ENCODE results near the gene PDE10A. TPM values are rescaled to one million over a fixed set of nuclear protein-coding genes. Genes with fewer than 3 reads are reported as not detected.

Gene PDE10A
- total RNA-seq, 1 experiment from 2014 or later = 0.31 TPM

DNA sequence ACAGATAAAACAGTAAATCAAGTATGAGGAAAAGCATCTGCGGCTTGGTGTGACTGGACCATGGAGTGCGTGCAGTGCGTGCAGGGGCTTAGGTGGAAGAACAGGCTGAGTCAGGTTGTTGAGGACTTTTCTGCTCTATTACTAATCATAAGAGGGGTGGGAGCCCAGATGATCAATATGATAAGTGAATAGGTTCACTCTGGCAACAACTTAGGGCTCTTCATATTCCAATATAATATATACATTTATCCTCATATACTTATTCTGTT is 56.4 kb downstream of the PDE10A start:
- H2AFZ ChIP-seq (ENCODE audit: low read length) = no peak overlapping the region
- H3K79me2 ChIP-seq (ENCODE audit: insufficient read depth, low read length) = no peaks in the 10 kb centered on the region
- H2BK5ac ChIP-seq (ENCODE audit: insufficient read length, low read length) = no peak overlapping the region
- no peak overlapping the region for H3K4ac ChIP-seq (ENCODE audit: low read depth, low read length)
- TF ChIP-seq, protein P1, sequence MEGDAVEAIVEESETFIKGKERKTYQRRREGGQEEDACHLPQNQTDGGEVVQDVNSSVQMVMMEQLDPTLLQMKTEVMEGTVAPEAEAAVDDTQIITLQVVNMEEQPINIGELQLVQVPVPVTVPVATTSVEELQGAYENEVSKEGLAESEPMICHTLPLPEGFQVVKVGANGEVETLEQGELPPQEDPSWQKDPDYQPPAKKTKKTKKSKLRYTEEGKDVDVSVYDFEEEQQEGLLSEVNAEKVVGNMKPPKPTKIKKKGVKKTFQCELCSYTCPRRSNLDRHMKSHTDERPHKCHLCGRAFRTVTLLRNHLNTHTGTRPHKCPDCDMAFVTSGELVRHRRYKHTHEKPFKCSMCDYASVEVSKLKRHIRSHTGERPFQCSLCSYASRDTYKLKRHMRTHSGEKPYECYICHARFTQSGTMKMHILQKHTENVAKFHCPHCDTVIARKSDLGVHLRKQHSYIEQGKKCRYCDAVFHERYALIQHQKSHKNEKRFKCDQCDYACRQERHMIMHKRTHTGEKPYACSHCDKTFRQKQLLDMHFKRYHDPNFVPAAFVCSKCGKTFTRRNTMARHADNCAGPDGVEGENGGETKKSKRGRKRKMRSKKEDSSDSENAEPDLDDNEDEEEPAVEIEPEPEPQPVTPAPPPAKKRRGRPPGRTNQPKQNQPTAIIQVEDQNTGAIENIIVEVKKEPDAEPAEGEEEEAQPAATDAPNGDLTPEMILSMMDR (conservative IDR thresholded peaks at IDR 0.05) = no peak
- H2AK5ac ChIP-seq (ENCODE audit: insufficient read length, low read length) = no peak overlapping the region
- H3K4me3 Mint-ChIP-seq = no peak overlapping the region
- H3K23ac ChIP-seq (ENCODE audit: insufficient read length, low read depth, low read length) = no peak overlapping the region
- no peaks in the 10 kb centered on the region for H3K4me1 ChIP-seq (ENCODE audit: insufficient read depth, low read length)
- peaks cover 0 to 6% (median 0%) of the 10 kb centered on the region in 3 experiments; a peak in 2 of 7 replicates for H3K36me3 Mint-ChIP-seq (ENCODE audit: insufficient read depth in 1 of 3, low read depth in 3 of 3)
- no peak for DNase-seq
- no peaks in the 10 kb centered on the region for H3K27me3 Mint-ChIP-seq (ENCODE audit: low read depth)
- H3K56ac ChIP-seq (ENCODE audit: insufficient read length, low read depth, low read length) = no peak overlapping the region
- no CpG with 5 or more reads among the region's 3 CpGs for WGBS (ENCODE audit: extremely low coverage, insufficient read length, low lambda C conversion rate)
- H3K23me2 ChIP-seq (ENCODE audit: insufficient read length, low read depth, low read length, poor library complexity, severe bottlenecking) = no peaks in the 10 kb centered on the region
- H2BK120ac ChIP-seq (ENCODE audit: low read depth, low read length, poor library complexity, severe bottlenecking) = no peak overlapping the region
- no peak overlapping the region for H3T11ph ChIP-seq (ENCODE audit: low read length)
- no peak overlapping the region for H3K27ac ChIP-seq (ENCODE audit: insufficient read length, low read depth, low read length)
- no peak overlapping the region for H3K14ac ChIP-seq (ENCODE audit: insufficient read depth, low read length)
- H3K9me3 ChIP-seq (ENCODE audit: control insufficient read depth, low read depth, low read length) = no peaks in the 10 kb centered on the region
- H3K4me2 ChIP-seq (ENCODE audit: insufficient read depth, insufficient read length, low read length) = no peak overlapping the region
- no peak overlapping the region for H4K8ac ChIP-seq (replicated peaks; ENCODE audit: insufficient read length, low read depth, low read length)
- no peak overlapping the region for H4K91ac ChIP-seq (ENCODE audit: insufficient read length, low read depth, low read length)
- H3K27ac Mint-ChIP-seq = no peak overlapping the region
- H2BK12ac ChIP-seq (ENCODE audit: insufficient read length, low read depth, low read length) = no peak overlapping the region
- H3K9me3 Mint-ChIP-seq = peaks cover 3 to 8% of the 10 kb centered on the region in 2 experiments; a peak in 3 of 5 replicates
- H4K5ac ChIP-seq (ENCODE audit: insufficient read length, low read depth, low read length) = no peak overlapping the region
- no peak overlapping the region for H3K18ac ChIP-seq (ENCODE audit: insufficient read length, low read depth, low read length)
- H3K4me1 Mint-ChIP-seq = peaks cover 0 to 4% of the 10 kb centered on the region in 2 experiments; a peak in 2 of 4 replicates
- no peak overlapping the region for H2BK15ac ChIP-seq (ENCODE audit: low read depth, low read length)
- H3K27me3 ChIP-seq (ENCODE audit: insufficient read depth, low read length) = no peaks in the 10 kb centered on the region
- no peaks in the 10 kb centered on the region for H3K79me1 ChIP-seq (ENCODE audit: insufficient read depth, low read depth, low read length, poor library complexity, severe bottlenecking)
- H3K9ac ChIP-seq (ENCODE audit: extremely low read depth, insufficient read length, low read length) = no peak overlapping the region
- no peaks in the 10 kb centered on the region for H4K20me1 ChIP-seq (ENCODE audit: control insufficient read depth, insufficient read depth, insufficient read length)
- H2BK20ac ChIP-seq (ENCODE audit: low read depth, low read length, poor library complexity, severe bottlenecking) = no peak overlapping the region

Data from H9 (cell line).